Activated T-helper 9 cell treated with anti-CD3 and anti-CD28 coated beads, Interleukin-2, amount 50 U/mL, for 16 hours (primary cell): ENCODE measurements around the gene VSTM2L.

ENCODE experiments used
- DNase-seq: peaks from one replicate; pipeline ENCODE4 v3.0.0-alpha.2; 2020; ENCODE audit warnings: low read depth

VSTM2L gene

DNA sequence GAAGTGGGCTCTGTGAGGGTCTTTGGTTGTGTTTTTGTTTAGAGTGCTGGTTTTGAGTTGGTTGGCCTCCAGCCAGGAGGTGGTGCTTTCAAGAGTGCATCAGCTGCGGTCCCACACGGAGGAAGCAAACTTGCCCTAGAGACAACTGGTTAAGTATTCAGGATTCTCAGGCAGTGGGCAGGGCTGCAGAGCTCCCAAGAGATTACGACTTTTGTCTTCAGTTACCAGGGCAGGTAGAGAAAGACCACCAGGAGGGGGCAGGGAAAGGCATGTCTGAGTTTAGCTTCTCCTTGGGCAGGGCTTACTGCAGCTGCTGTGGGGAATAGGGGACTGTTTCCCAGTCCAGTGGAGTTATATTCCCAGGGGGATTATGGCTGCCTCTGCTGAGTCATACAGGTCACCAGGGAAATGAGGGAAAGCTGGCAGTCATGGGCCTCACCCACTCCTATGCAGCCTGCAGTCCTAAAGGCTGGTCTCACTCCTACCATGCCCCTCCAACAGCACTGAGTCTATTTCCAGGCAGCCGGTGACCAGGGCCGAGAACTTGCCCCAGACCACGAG is 66.0 kb downstream of the VSTM2L start:
- DNase-seq: no peak

DNA sequence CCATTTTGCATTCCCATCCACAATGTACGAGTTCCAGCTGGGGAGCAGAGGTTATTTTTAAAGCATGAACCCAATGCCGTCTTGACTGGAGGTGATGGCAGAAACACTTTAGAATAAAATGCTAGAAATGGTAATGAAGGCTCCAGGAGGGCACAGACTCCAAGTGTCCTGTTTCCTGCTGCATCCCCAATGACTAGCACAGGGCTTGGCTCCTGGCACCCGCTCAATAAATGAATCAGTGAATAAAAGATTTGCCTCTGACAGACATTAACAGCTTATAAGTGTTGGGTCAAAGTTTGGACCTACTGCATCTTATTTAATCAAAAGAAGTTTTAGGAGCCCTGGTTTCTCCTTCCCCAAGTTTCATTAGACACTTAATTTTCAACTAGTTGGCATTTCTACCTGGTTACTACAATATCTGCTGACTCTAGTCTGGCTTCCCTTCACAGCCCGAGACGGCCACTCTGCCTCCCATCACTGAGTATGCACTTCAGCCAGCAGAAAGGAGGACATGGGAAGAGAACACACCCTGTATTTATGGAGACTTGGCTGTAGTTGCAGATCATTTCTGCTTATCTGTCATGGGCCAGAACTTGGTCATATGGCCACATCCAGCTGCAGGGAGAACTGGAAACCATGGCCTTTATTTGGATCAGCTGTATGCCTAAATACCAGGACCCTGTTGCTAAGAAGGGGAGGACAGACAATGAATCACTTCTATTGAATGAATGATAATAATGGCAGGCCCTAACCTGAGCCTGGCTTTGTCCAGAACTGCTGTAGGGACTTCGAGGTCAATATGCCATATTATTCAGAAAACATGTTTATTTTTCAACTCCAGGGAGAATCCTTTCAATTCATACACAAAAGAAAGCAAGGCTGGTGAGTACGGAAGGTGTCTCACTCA is 67.3 kb downstream of the VSTM2L start:
- DNase-seq: no peak

DNA sequence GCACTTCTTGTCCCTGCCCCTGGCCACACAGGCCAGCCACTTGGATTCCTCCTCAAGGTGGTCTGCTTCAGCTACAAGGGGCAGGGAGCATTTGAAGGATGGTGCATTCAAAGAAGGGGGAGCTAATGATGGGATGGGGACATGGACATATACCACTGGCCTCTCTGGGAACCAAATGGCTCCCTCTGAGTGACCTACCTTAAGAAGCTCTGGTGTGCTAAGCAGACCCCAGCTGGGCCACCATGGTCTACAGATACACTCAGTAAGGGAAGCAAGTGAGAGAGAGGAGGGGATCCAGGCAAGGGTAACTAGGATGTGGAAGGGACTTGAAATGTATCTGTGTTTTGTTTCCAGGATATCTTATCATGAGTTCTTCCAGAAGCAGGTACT is 67.9 kb downstream of the VSTM2L start:
- DNase-seq: no peak

DNA sequence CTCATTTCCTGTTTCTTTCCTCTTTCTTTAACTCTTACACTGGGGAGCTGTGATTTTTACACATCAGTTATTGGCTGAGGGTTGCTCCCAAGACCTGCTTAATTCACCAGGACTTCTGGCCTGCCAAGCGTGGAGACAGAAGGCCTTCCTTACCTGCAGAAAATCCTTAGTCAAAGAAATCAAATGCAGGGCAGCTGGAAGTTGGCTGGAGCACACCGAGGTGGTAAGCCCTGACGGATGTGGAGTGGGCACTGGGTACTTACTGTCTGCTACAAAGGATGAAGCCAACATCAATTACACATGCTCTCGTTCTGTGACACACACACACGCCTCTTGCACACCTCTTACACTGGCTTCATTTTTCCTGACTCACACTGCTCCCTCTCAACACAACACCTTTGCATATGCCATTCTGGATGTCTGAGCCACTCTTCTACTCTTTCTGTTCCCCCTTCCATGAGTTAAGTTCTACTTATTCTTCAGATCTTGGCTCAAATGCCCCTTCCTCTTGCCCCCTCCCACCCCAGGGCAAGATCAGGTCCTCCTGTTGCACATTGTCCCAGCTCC is 68.7 kb downstream of the VSTM2L start:
- no peak for DNase-seq

DNA sequence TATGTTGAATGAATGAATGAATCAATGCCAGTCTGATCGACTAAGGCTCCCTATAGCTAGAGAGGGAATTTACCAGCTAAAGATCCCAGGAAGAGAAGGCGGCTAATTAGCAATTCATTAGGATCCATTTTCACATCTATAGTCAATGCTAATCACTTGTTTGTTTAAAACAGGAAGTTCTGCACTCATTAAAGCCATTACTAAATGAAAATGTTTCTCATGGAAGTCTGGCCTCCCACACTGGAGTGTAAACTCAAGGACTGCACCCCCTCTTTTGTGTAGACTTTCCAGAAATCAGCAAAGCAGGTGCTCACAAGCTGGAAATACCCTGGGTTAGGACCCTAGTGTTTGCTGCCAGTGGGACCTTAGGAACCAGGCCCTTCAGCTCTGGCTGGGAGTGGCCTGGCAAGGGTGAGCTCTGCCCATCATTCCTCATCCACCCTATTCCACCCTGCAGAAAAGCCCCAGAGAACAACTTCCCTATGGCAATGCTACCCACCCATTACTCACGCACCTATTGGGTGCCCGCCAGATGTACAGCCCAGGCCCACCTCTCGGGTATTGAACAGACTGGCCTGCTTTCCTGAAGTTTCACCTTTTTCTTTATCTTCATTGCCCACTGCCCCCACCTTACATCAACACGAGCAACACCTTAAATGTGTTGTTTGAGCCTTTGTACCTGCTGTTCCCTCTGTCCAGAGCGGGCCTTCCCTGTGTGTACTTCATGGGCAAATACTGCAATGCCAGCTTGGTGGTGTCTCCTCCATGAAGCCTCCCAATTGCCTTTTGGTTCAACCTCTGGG is 69.5 kb downstream of the VSTM2L start:
- DNase-seq: no peak

DNA sequence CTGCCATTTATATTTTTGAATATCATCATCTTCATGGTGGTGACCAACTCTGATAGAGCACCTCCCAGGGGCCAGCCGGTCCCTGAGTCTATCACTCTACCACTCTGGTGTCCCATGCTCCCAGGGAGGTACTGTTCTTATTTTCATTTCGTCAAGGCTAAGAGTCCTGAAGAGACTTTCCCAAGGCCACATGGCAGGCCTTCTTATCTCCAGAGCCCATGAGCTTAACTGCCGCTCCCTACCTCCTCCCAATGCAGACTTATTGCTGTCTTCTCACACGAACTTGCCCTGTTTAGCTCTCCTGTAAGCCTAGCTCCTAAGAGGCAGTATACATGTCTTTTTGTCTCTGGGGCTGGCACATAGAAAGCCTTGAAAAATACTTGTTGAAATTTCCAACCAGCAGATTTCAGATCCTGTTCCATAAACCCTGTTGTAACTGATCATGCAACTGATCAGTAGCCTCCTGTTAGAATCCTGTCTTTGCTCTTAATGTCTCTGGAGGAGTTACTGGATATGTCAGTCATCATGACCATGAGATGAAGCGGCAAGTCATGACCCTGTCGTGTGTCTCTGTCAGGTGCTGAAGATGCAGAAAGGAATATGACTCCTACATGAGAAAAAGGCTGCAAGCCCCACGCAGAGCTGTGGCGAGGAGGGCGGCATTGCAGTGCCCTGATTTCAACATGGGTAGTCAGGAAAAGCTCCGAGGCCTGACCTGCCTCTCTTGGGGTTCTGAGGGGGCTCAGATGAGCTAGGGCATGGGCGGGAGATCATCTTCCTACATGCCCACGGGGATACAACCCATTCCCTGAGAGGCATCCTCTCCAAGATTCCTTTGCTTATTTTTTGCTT is 70.4 kb downstream of the VSTM2L start:
- DNase-seq: no peak

DNA sequence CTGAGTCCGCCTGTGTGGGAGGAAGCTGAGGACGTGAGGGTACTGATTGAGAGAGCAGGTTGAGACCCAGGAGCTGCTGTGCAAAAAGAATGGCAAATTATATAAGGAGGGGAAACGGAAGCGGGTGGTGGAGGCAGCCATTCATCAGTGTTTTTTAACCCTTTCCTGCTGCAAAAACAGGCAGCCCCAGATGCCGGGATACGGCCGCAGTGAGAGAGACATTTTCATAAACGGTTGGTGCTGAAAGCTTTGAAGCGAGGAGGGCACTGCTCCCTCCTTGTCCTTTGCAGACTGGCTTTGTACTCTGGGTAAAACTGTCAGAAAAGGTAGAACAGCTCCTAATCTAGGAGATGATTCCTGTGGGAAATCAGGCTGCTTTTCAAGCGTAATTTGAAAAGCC is 74.0 kb downstream of the VSTM2L start:
- DNase-seq: no peak

DNA sequence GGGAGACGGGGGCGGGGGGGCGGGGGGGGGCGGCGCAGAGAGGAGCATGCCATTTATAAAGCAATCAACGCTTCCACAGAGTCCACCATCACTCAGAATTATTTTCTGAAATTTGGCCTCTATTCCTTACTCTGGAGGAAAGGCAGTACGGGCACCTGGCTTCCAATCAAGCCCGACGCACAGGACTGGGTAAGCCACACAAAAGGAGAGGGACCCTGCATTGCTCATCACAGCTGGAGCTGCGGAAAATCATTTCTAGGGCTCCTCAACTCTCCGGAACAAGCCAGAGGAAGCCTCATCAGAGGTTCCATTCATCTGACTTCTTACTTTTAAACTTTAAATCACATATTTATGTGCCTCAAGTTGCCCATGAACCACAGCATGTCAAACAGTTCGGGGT is 74.4 kb downstream of the VSTM2L start:
- DNase-seq: no peak

DNA sequence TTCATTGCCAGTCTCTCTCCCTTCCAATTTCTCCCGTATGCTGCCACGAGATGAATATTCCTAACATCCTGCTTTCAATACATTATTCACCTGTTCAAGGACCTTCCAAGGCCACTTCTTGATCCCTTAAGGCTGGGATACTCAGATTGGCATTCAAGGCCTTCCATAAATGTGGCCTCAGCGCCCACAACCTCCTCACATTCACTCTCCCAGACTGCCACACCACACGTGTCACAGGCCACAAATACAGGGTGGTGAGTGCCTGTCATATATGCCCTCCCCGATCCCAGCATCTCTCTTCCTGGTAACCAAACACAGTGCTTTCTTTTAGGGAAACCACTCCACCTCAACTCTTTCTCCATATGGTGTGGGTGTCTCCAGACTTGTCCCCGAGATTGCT is 74.9 kb downstream of the VSTM2L start:
- no peak for DNase-seq

DNA sequence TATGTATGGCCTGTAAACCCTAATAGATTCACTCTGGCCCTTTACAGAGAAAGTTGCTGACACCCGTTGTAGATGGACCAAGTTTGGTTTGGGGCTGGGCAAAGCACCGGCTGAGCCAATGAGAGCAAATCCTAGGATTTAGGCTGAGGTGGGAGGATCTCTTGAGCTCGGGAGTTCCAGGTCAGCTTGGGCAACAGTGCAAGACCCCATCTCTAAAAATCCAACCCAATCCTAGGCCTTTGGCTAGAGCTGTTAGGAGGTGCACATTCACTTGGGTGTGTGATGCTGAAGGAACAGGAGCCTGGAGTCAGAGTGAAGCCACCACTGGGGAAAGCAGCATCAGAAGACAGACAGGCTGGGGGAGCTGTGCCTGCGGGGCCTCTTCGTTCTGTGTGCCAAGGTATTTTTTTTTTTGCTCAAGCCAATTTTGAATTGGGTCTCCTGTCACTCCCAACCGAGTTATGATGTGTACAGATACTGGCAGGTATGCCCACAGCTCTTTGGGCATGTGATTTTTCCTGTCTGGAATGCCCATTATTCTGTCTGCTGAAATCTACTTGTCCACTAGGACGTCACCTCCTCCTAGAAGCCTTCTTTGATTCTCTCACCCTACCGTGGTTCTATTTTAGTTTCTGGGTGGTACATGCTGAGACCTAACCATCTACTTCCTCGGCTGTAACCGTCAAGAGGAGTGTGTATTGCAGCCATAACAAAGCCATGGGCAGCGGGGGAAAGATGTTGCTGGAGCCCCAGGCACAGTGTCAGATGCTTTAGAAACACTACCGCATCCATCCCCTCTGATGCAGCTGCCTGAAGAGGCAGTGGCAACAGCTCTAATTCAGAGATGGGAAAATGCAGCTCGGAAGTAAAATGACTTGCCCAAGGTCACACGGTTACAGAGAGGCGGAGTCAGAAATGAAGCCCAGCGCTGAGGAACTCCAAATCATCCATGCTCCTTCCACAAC is 76.4 kb downstream of the VSTM2L start:
- DNase-seq: no peak

DNA sequence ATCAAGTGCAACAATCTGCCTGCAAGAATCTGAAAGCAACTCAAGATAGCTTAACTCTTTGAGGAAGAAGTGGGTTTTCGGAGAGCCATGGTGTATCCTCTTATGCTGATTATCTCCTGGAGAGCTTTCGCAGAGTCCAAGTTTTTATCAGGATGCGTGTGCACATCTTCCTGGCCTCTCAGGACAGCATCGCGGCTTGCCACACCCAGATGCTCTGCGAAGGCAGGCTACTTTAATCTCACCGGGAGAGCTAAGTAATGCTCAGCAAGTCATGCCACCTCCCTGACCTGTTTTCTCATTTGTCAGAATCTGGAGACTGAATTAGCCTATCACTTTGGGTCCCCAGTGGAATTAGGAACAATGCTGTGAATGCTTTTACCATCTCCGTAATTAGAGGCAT is 77.5 kb downstream of the VSTM2L start:
- DNase-seq: no peak

DNA sequence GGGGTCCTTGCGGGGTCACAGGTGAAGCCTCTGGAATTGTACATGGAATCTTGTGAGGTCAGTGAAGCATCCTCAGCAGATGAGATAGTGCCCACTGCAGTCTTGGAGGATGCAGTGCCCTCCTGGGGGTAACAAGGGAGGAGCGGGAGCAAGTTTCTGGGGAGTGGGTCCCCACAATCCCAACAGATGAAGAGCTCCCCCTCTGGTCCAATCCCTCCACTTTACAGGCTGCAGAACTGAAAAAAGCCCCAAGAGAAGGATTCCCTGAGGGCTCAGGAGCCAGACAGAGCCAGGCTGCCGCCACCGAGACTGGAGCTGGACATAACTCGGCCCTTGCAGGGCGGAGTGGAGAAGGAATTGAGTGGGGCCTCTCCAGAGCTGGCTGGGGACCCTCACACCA is 77.9 kb downstream of the VSTM2L start:
- DNase-seq: no peak

DNA sequence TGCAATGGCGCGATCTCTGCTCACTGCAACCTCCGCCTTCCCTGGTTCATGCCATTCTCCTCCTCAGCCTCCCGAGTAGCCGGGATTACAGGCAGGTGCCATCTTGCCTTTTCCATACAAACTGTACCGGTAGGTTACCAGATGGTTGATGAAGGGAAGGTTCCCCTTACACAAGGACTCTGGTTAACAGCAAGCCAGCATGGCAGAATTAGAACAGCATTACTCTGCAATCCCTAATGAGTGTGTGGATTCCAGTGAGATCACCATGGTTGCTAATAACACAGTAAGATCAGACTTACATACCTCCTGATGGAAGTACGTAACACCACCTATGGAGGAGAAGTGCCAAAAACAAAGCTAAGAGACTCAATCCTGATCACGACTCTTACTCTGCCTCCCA is 78.6 kb downstream of the VSTM2L start:
- DNase-seq: no peak

DNA sequence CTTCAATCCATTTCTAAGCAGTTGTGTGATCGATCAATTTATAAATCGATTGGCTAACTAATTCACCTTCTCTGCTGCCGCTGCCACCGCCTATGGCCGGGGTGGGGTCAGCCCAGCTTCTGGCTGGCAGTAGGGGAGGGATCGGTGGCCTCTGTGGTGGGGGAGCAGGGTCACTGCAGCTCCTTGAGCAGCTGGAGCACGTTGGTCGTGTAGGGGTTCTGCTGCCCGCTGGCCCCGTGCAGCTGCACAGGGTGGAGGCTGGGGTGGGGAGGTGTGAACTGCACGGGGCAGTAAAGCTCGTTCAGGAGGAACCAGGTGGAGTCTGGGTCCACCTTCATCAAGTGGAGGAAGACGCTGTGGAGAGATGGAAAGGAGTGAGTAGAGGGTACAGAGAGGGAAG is 80.4 kb downstream of the VSTM2L start:
- DNase-seq: no peak

DNA sequence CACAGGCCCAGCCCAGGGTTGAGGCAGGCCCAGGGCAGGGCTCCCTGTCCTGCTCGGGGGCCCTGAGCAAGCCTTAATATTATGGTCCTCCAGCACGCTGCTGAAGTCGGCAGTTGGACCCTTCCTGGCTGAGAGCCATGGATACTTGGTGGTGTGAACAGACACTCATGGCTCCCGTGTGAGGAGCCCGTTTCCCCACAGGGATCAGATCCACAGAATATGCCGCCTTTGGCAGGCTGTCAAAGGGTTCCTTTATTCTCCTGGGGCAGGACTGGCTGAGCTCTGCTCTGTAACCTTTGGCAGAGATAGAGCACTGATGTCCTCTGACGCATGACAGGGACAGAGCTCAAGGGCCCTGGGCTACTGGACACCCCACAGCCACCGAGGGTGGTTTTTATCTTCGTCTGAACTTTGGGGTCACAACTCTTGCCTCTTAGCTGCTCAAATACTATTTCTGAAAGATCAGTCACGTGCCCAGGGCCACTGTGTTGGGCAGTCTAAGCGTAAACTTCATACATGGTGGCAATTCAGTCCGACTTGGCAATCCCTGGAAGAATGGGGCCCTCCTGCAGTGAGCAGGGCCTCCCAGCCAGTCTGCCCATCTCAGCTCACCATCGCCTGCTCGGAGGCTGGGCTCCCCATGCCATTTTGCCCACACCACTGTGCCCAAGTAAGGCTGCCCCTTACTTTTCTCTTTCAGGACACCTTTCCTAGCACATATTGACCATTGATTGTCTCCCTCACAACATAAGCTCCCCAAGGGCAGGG is 81.3 kb downstream of the VSTM2L start:
- no peak for DNase-seq

DNA sequence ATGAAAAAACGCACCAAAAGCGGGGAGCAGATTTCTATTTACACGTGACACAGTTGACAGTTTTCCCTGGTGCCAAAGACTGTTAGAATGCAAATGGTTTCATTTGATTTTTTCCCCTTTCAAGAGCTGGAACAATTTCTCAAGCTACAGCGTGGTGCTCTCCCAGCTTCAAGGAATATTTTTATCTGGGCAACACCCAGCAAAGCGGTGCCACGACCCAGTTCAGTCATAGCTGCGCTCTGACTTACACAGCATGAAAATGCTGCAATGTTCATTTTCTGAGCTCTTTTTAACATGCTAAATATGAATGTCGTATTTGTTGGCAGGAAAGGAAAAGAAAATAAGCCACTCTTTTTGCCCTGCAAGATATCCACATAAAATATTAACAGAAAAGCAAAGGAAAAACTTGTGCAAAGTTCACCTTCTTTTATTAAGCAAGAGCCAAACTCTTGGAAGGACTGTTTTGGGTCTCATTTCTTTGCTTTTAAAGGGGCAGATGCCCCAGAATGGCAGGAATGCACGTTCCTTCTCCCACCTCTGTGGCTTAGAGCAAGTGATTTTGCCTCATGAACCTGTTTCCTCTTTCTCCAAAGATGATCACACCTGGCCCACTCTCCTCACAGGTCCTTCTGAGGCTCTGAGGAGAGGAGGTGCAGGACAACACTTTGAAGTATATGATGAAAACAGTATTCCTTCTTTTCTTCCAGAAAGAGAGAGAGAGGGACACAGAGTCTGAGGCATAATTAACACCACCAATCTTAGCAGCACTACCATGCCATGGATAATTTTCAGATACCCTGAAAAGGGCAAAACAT is 83.3 kb downstream of the VSTM2L start:
- no peak for DNase-seq

DNA sequence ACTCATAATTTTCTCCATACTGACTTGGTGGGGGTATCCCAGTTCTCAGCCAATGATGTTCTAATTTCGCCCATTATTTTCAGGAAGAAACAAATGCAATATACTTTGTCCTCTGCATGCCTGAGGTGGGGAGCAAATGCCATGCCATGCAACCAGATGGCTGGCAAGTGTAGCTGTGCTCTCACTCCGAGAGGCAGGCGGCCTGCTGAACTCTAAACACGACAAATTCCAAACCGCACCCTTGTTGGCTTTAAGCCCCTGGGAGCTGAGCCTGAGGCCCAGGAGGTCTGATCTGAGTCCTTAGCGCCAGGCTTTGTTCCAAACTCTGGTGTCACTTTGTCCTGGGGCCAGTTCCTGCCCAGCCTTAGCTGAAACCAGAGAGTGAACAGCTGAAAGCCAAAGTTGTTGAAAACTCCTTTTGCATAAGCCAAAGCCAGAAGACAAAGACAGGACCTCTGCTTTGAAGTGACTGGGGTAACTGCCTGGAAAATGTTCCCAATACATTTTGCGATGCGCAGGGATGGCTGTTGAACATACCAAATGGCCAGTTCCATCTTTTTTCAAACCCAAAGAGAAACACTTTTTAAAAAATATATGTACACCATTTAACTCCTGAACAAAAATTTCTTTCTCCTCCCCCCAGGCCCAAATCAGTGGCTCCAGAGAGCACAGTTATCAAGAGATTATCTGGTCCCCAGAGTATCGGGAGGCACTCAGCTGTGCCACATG is 84.1 kb downstream of the VSTM2L start:
- DNase-seq: no peak

DNA sequence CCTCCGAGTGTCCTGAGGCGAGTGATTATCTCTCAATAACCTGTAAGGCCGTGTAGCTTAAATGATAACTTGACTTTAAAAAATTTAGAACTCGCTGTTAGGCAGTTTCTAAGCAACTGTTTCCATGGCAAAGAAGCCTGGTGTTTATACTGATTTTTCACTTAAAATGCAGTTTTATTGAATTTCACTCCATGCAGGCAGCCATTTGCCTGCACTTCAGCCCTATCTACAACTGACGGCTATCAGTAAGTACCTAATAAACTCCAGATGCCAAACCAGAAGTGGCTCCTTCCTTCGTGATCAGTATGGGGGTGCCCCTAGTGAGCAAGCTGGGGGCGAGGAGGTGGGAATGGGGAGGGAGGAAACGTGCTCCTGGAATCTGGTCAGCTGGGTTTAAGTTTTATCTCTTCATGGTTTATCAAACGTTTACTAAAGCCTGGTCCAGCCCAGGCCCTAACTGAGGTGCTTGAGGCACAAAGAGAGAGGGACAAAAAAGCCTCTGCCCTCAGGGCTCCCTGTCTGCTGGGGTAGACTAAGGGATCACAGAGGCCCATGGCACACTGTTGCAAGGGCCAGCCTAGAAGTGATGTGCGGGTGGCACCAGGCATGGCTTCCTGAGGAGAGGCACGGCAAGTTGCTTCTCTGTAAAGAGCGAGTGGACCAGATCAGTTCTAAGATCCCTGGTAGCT is 84.8 kb downstream of the VSTM2L start:
- DNase-seq: no peak
